ENCODE data around the gene TMEM203.
"Not testable (repeated sequence)": the region's sequence is repeated elsewhere in the genome, so short reads cannot be mapped to it uniquely, and the experiment has no call there.

TMEM203 gene

GRCh38 chr9:137205126-137206069, at the start of gene TMEM203, which contains the start of gene NDOR1:
Gene TMEM203 (minus strand): TSS chr9:137205648. CDS start chr9:137205414, 234 bp downstream.
Gene NDOR1 (plus strand): TSS chr9:137205700. CDS start chr9:137205778, 78 bp downstream.
- DNase-seq, result peak; percentile 64

- DNase-seq, result peak; percentile 85
Observed at GRCh38 chr9:137254624-137255447, 49.4 kb upstream of the TMEM203 start, which contains the start of gene NELFB. Gene NELFB (plus strand): TSS chr9:137255327.

GRCh38 chr9:137253717-137254623, 48.5 kb upstream of the TMEM203 start:
- no peak for DNase-seq

GRCh38 chr9:137252555-137253506, 47.4 kb upstream of the TMEM203 start:
- DNase-seq, result no peak

- DNase-seq, result no peak
Observed at GRCh38 chr9:137251490-137252268, 46.2 kb upstream of the TMEM203 start.

GRCh38 chr9:137251194-137251461, 45.7 kb upstream of the TMEM203 start, which contains the start of gene STPG3:
Gene STPG3 (plus strand): TSS chr9:137251286. CDS start chr9:137251287, 1 bp downstream.
- no peak for DNase-seq

GRCh38 chr9:137250329-137251193, 45.1 kb upstream of the TMEM203 start:
- no peak for DNase-seq

GRCh38 chr9:137247916-137248175, 42.4 kb upstream of the TMEM203 start:
- no peak for DNase-seq

GRCh38 chr9:137247135-137247915, 41.9 kb upstream of the TMEM203 start:
- no peak for DNase-seq

GRCh38 chr9:137245450-137246421, 40.3 kb upstream of the TMEM203 start:
- DNase-seq, result no peak

- no peak for DNase-seq
Observed at GRCh38 chr9:137244486-137245449, 39.3 kb upstream of the TMEM203 start.

- no peak for DNase-seq
Observed at GRCh38 chr9:137243626-137244485, 38.4 kb upstream of the TMEM203 start.

GRCh38 chr9:137243266-137243625, 37.8 kb upstream of the TMEM203 start:
- DNase-seq, result not testable (repeated sequence)

GRCh38 chr9:137242269-137243203, 37.1 kb upstream of the TMEM203 start:
- no peak for DNase-seq
